Erythroblast (primary cell): ENCODE results near the gene PSMA2.

Experiments
- GATA1 ChIP-seq: IDR thresholded peaks from 2 replicates; pipeline ENCODE4 v1.6.1; 2011; ENCODE audit warnings: low read depth, mild to moderate bottlenecking, control low read depth, low read length, moderate library complexity
- POLR2A ChIP-seq: IDR thresholded peaks from 2 replicates; pipeline ENCODE4 v1.6.1; 2011; ENCODE audit warnings: mild to moderate bottlenecking, low read length

DNA sequence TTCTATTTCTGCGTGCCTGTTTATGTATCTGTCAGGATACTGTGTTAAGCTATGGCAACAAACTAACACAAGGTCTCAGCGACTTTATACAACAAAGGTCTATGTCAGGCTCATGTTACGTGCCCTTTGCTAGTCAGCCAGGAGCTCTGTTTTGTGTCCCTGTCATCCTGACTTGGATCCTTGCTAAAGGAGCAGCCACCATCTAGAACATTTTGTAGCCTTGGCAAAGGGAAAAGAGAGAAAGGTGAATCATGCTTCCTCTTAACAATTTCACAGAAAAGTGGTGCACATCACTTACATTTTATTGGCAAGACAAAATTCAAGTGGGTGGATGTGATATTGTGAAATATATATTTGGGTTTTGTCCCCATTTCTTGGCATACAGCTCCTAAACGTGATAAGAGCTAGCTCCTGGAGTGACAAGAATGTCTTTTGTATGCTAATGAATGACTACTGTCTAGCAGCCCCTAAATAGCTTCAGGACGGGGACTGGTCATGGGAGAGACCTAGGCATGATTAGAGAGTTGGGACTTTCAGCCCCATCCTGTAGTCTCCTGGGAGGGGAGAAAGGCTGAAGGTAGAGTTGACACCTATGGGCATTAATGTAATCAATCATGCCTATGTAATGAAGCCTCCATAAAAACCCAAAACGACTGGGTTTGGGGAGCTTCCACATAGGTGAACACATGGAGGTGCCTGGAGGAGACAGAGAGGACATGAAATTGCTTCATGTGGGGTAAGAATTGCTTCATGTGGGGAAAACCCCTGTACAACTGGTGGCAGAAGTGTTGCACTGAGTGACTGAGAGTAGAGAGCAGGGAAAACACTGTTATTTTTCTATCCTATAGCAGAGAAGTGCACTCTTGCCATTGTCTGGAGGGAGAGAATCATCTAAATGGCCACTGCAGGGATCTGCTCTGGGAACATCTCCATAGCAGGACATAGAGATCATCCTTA lies 33.2 kb upstream of the PSMA2 start:
- TF ChIP-seq POLR2A, result no peak
- TF ChIP-seq GATA1, result no peak
